HEK293T (cell line): ENCODE results near the gene ATP2B2.

ENCODE experiments used
- BHLHE40 ChIP-seq: fragments of 450-650 bp; IDR thresholded peaks from 2 replicates; pipeline ENCODE4 v1.6.1; 2016; ENCODE audit warnings: mild to moderate bottlenecking, moderate library complexity, borderline replicate concordance
- SUZ12 ChIP-seq: fragments of 450-650 bp; IDR thresholded peaks from 2 replicates; pipeline ENCODE4 v1.6.1; 2016; ENCODE audit warnings: mild to moderate bottlenecking

DNA sequence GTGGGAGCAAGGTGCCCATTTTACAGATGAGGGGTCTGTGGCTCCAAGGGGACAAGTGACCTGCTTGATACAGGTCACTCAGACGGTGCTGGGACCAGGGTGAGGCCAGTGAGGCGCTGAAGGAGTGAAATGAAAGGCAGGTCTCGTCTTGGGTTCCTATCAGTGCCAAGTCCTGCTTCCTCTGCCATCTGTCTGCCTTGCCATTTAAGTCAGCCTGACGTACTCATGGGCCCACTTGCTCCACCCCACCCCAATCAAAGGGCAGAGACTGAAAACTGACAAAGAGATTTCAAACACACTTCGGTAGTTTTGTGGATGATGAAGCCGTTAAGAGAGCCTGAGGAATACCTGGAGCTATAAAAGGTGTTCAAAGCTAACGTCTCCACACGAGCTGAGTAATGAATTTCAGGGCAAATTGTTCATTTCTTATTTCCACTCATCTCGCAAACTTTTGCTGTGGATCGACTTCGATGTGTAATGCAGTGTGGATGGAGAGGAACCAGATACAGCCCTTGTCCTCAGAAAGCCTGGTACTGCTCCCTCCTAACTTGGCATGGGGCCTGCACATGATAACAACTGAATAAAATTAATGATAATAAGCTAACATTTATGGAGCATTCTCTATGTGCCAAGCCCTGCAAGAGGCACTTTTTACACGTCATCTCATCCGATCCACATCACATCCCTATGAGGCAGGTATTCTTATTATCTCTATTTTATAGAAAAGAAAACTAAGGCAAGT is 36.6 kb downstream of the ATP2B2 start:
- TF ChIP-seq SUZ12 (no peak), BHLHE40 (no peak)
